Ascending aorta (tissue), 2 donors: ENCODE data around the gene LCP2. TPM values are rescaled to one million over a fixed set of nuclear protein-coding genes. Genes with fewer than 3 reads are reported as not detected.

Experiments
- DNase-seq, 2 donors: peaks; one replicate each; pipeline ENCODE4 v3.0.0-alpha.2; 2019; ENCODE audit warnings: low spot score in 2 of 2
- H3K27ac ChIP-seq, 2 donors: fragments of 200-600 bp; sonication (generic); one replicate each; pipeline ENCODE4 v1.5.1; 2016 to 2017; ENCODE audit warnings: mild to moderate bottlenecking in 1 of 2
- H3K27me3 ChIP-seq: fragments of 200-600 bp; sonication (generic); one replicate; pipeline ENCODE4 v1.5.1; 2017
- H3K36me3 ChIP-seq, 2 donors: fragments of 200-600 bp; sonication (generic); one replicate each; pipeline ENCODE4 v1.5.1; 2016
- H3K4me1 ChIP-seq, 2 donors: fragments of 200-600 bp; sonication (generic); one replicate each; pipeline ENCODE4 v1.5.1; 2016 to 2017; ENCODE audit warnings: mild to moderate bottlenecking in 1 of 2
- H3K4me3 ChIP-seq, 2 donors: fragments of 200-600 bp; sonication (generic); one replicate each; pipeline ENCODE4 v1.5.1; 2016 to 2017; ENCODE audit warnings: mild to moderate bottlenecking in 1 of 2
- H3K9me3 ChIP-seq, 2 donors: fragments of 200-600 bp; sonication (generic); one replicate each; pipeline ENCODE4 v1.5.1; 2016
- CTCF ChIP-seq, 3 experiments: fragments of 200-600 bp in 2 of 3; fragments of 450-650 bp in 1 of 3; sonication (generic) in 2 of 3; IDR thresholded peaks; one replicate each; pipeline ENCODE4 v1.5.1; 2016 to 2019; ENCODE audit warnings: antibody characterized with exemption in 3 of 3, mild to moderate bottlenecking in 1 of 3, moderate library complexity in 1 of 3
- intact Hi-C: fragments of 100-400 bp; cut with DNase I; formaldehyde crosslinking; loops from one replicate; pipeline ENCODE4 v1.15.1; 2023
- total RNA-seq: library from RNA; depleted of rRNA; stranded (reverse); fragments of >200 nt; gene quantifications from one replicate; pipeline ENCODE4 v1.1.0, GENCODE V29; 2016

LCP2 gene
- total RNA-seq, 1 donor from 2014 or later, result 9.3 TPM

GRCh38 chr5:170257370-170257769 lies 40.2 kb downstream of the LCP2 start:
- intact Hi-C loops, result no loop called here

GRCh38 chr5:170256571-170256970 lies 41.0 kb downstream of the LCP2 start:
- no peak for TF ChIP-seq CTCF (IDR thresholded peaks at IDR 0.05)
- no peaks in the 10 kb centered on the region for H3K36me3 ChIP-seq
- H3K4me3 ChIP-seq, result no peak overlapping the region
- H3K27ac ChIP-seq, result no peak overlapping the region
- H3K27me3 ChIP-seq, result no peaks in the 10 kb centered on the region
- intact Hi-C loops, result no loop called here
- H3K9me3 ChIP-seq, result no peaks in the 10 kb centered on the region
- DNase-seq, result no peak
- no peaks in the 10 kb centered on the region for H3K4me1 ChIP-seq

More at GRCh38 chr5:170257370-170257769, 40.2 kb downstream of the LCP2 start:
- Histone ChIP-seq H3K4me3 (no peak overlapping the region), H3K27ac (no peak overlapping the region), H3K27me3 (no peaks in the 10 kb centered on the region), H3K9me3 (no peaks in the 10 kb centered on the region), H3K36me3 (no peaks in the 10 kb centered on the region), H3K4me1 (no peaks in the 10 kb centered on the region)
- no peak for DNase-seq
- TF ChIP-seq CTCF (IDR thresholded peaks at IDR 0.05), result no peak

GRCh38 chr5:170254056-170254455 lies 43.5 kb downstream of the LCP2 start:
- no peaks in the 10 kb centered on the region for H3K36me3 ChIP-seq
- no peak for TF ChIP-seq CTCF (IDR thresholded peaks at IDR 0.05)
- no peaks in the 10 kb centered on the region for H3K4me1 ChIP-seq
- DNase-seq, result no peak
- intact Hi-C loops, result no loop called here
- H3K27ac ChIP-seq, result no peak overlapping the region
- no peaks in the 10 kb centered on the region for H3K27me3 ChIP-seq
- H3K4me3 ChIP-seq, result no peak overlapping the region
- H3K9me3 ChIP-seq, result no peaks in the 10 kb centered on the region

- no peak for TF ChIP-seq CTCF (IDR thresholded peaks at IDR 0.05)
- no peak for DNase-seq
- H3K4me3 ChIP-seq, result no peak overlapping the region
- no peaks in the 10 kb centered on the region for H3K9me3 ChIP-seq
- no peak overlapping the region for H3K27ac ChIP-seq
- no peaks in the 10 kb centered on the region for H3K4me1 ChIP-seq
- H3K27me3 ChIP-seq, result no peaks in the 10 kb centered on the region
- H3K36me3 ChIP-seq, result no peaks in the 10 kb centered on the region
- intact Hi-C loops, result no loop called here
These were observed 44.7 kb downstream of the LCP2 start for GRCh38 chr5:170252720-170253350.

- no peaks in the 10 kb centered on the region for H3K36me3 ChIP-seq
- no peak for DNase-seq
- TF ChIP-seq CTCF (IDR thresholded peaks at IDR 0.05), result no peak
- H3K27ac ChIP-seq, result no peak overlapping the region
- H3K9me3 ChIP-seq, result no peaks in the 10 kb centered on the region
- intact Hi-C loops, result no loop called here
- H3K4me1 ChIP-seq, result no peaks in the 10 kb centered on the region
- no peak overlapping the region for H3K4me3 ChIP-seq
- no peaks in the 10 kb centered on the region for H3K27me3 ChIP-seq
These were observed 45.5 kb downstream of the LCP2 start for GRCh38 chr5:170252109-170252508.

GRCh38 chr5:170251462-170251861 lies 46.1 kb downstream of the LCP2 start:
- Histone ChIP-seq H3K27ac (no peak overlapping the region), H3K36me3 (no peaks in the 10 kb centered on the region), H3K27me3 (no peaks in the 10 kb centered on the region), H3K4me1 (no peaks in the 10 kb centered on the region), H3K4me3 (no peak overlapping the region), H3K9me3 (no peaks in the 10 kb centered on the region)
- TF ChIP-seq CTCF (IDR thresholded peaks at IDR 0.05), result no peak
- no peak for DNase-seq
- intact Hi-C loops, result no loop called here
